ENCODE results near the gene PNPLA3.

Gene PNPLA3

DNA sequence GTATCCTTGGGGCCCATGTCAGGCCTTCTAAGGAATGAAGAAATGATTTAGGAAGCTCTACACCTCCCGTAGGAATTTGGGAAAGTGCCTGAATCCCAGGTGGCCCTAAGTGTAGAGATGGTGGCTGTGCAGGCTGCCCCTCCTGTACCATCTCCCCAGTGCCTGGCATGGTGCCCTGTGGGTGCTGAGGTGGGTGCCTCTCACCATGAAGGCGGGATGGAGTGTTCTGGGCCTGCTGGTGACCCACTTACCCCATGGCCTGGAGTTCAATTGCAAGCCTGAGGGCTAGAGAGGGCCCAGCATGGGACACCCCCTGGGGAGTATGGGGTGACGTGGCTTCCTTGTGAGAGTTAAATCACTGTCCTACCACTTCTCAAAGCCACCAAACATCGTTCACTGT lies 51.4 kb downstream of the PNPLA3 start:
- H3K4me3 ChIP-seq (ENCODE audit: low read length) = no peak overlapping the region
- TF ChIP-seq ZNF274 (IDR thresholded peaks at IDR 0.05; ENCODE audit: low read depth, low read length) = no peak

DNA sequence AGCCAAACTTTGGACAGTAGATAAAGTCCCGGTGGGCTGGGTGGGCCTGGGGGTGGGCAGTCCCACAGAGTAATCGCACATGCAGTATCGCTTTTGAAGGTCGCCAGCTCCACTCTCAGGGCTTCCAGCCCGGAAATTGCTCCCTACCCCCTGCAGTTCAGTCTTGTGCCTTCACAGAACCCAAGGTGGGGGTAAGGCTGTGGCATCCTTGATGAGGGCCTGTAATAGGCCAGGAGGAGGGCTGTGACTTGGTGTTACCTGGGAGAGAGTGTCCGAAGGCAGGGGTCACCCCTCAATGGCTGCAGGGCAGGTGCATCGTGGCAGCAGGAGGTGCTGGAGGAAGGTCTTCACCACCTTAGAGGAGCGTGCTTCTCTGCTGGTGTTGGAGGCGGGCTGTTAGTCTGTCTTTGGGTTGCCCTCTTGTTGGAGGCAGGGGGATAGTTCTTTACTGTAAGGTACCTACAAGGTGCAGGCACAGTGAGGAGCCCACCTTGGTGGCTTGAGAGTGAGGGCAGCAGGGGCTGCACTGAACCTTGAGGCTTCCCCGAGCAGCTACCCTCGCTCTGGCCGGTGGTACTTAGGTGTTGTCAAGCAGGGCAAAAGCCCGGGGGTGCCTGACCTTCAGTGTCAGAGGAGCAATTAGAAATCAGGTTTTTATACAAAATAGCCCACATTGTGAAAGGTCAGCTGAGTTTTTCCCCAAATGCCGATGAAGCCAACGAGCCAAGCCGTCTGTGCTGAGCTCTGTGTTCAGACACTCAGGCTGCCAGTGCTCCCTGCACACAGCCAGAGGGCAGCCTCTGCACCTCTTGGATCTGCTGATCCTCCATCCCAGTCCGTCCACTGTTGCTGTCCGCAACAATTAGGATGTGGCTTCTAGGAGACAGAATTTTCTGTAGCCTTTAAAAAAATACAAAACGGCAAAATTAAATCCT lies 53.5 kb downstream of the PNPLA3 start:
- H3K4me3 ChIP-seq (ENCODE audit: low read length) = no peak overlapping the region
- TF ChIP-seq ZNF274 (IDR thresholded peaks at IDR 0.05; ENCODE audit: low read depth, low read length) = no peak

DNA sequence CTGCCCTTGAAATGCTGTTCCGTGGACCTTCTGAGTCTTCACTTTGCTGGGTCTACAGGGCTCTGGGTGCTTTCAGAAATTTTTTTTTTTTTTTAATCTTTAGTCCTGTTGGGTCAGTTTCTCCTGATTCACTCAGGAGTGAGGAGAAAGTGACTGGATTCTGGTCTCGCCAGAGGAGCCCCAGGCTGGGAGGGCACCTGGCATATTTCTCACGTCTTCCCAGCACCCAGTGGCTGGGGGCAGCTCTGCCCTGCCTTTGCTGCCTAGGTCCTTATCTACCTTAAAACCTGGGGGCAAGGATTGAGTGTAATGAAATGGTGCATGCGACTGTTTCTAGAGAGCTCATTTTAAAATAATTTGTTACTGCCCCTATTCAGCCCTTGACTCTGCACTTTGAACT lies 55.0 kb downstream of the PNPLA3 start:
- TF ChIP-seq ZNF274 (IDR thresholded peaks at IDR 0.05; ENCODE audit: low read depth, low read length) = no peak
- no peak overlapping the region for H3K4me3 ChIP-seq (ENCODE audit: low read length)

DNA sequence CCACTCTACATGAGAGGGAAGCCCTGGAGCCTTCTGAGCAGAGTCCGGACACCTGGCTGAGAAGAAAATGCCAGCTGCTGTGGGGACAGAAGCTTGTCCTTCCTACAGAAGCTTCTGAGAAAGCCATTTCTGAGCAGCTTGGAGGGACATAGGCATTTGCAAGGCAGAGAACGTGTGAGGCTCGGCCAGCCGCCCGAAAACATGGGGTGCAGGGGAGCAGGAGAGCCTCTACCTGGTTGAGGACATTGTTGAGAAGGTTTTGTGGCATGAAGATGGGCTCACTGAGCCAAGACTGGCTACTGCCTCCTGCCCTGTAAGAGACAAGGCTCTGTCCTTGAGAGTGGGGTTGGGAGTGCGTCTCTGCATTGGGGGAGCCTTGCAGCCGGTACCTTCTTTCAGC lies 57.0 kb downstream of the PNPLA3 start:
- no peak overlapping the region for H3K4me3 ChIP-seq (ENCODE audit: low read length)
- no peak for TF ChIP-seq ZNF274 (IDR thresholded peaks at IDR 0.05; ENCODE audit: low read depth, low read length)

DNA sequence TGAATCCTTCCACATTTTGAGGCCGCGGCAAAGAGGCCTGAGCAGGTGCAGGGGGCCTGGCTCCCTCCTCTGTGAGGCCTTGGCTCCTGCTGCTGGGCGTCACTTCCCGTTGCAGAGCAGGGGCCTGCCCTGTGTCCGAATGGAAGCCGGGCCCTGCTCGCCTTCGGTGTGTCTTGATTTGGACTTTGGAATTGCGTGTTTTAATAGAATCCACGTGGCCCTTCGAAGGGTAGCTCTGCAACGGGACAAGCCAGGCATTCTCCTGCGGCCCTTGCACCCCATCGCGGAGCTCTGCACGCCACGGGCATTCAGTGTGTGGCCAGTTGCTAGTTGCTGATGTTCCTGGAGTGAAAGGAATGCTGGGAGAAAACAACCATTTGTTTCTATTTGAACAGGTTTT lies 57.4 kb downstream of the PNPLA3 start:
- TF ChIP-seq ZNF274 (IDR thresholded peaks at IDR 0.05; ENCODE audit: low read depth, low read length) = no peak
- H3K4me3 ChIP-seq (ENCODE audit: low read length) = no peak overlapping the region

DNA sequence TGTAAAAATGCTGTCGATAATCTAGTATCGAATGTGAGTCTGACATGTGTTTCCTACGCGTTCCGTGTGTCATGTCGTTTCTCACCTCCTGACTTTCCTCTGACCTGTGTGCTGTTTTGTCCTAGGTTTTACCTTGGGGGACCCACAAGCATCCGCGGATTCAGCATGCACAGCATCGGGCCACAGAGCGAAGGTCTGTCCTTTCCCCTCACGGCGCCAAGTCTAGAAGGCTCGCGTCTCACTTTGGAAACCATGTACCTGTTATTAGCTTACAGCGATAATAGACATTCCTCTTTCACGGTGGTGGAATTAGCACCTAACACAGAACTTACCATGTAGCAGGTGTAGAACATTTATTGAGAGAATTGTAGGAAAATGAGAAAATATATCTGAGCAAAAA lies 60.2 kb downstream of the PNPLA3 start:
- TF ChIP-seq ZNF274 (IDR thresholded peaks at IDR 0.05; ENCODE audit: low read depth, low read length) = no peak
- H3K4me3 ChIP-seq (ENCODE audit: low read length) = no peak overlapping the region

DNA sequence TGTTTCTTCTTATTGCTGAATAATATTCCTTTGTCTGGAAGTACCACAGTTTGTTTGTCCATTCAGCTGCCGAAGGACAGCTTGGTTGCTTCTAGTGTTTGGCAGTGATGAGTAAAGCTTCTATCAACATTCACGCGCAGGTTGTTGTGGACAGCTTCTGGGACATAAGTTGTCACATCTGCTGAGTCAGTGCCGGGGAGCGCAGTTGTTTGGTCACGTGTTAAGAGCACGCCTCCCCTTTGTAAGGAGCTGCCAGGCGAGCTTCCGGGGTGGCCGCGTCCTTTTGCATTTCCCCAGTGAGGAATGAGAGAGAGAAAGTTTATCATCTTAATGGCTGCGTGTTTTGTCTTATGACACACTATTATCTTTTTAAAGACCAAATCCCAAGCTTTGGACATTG lies 61.9 kb downstream of the PNPLA3 start:
- no peak overlapping the region for H3K4me3 ChIP-seq (ENCODE audit: low read length)
- TF ChIP-seq ZNF274 (IDR thresholded peaks at IDR 0.05; ENCODE audit: low read depth, low read length) = no peak

DNA sequence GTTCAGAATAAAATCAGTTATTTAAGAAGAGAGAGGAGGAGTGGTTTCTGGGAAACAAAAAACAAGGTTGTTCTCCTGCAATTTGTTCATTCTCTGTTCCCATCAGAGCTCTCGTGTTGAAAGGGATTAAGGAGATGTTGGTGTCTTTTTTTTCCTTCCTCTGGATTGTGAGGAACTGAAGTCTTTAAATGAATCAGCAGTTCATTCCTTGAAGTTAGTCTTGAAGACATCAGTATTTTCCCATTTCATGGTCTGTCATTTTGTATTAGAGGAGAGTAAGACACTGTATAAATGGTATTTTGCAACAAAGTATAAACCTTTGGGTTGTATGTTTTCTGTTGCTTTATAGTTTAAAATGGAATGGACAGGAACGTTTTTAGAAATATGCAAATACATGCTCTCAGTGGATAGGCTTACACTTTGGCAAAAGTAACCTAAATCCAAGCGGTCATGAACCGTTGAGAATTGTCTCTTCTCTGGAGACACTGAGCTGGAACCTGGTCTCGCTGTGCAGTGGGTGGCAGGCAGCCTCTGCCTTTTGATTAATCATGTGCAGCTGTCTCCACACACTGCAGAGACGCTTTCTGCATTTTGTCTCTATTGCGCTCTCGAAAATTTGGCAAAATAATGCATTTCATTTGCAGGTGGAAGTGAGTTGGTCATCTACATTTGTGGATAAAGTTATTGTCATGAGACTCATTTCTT lies 64.7 kb downstream of the PNPLA3 start:
- no peak overlapping the region for H3K4me3 ChIP-seq (ENCODE audit: low read length)
- TF ChIP-seq ZNF274 (IDR thresholded peaks at IDR 0.05; ENCODE audit: low read depth, low read length) = no peak

DNA sequence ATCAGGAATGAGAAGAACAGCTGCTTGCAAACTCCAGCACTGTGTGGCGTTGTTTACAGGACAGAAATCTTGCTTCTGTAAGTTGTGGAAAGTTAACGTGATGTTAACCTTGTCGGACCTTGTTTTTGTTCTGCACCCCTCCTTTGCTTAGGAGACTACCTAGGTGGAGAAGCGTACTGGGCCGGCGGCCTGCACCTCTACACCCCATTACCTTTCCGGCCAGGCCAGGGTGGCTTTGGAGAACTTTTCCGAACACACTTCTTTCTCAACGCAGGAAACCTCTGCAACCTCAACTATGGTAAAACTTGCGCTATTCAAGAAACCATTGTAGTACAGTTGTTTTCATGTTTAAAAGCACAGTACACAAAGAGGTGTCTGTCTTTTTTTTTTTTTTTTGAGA lies 65.4 kb downstream of the PNPLA3 start:
- no peak overlapping the region for H3K4me3 ChIP-seq (ENCODE audit: low read length)
- TF ChIP-seq ZNF274 (IDR thresholded peaks at IDR 0.05; ENCODE audit: low read depth, low read length) = no peak

DNA sequence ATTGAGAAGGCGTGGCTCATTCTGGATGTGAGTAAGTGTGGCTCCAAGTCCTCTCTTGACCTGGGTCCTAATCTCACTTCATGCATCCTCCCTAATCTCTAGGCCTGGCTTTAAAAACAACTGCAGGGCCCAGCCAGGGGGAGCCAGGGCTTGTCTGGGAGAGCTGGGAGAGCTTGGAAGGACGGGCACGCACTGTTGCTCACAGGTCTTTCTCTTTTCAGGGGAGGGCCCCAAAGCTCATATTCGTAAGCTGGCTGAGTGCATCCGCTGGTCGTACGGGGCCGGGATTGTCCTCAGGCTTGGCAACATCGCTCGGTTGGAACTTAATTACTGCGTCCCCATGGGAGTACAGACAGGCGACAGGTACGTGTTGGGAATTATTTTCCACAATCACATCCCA lies 66.4 kb downstream of the PNPLA3 start:
- H3K4me3 ChIP-seq (ENCODE audit: low read length) = no peak overlapping the region
- TF ChIP-seq ZNF274 (IDR thresholded peaks at IDR 0.05; ENCODE audit: low read depth, low read length) = no peak

DNA sequence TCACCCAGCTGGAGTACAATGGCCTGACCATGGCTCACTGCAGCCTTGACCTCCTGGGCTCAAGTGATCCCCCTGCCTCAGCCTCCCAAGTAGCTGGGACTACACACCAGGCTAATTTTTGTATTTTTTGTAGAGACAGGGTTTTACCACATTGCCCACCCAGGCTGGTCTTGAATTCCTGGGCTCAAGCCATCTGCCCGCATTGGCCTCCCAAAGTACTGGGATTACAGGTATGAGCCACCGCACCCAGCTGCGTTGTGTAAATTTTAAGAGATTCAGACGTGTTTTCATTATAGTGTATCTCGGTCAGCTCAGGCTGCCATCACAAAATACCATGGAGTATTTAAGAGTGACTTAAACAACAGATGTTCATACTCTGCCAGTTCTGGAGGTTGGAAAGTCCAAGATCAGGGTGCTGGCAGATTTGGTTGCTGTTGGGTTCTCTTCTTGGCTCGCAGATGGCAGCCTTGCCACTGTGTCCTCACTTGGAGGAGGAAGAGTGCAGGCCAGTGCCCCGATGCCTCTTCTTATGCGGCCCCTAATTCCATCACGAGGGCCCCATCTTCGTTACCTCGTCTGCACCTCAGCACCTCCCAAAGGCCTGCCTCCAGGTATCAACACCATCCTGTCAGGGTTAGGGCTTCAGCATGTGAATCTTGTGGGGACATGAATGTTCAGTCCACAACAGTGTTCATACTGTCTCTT lies 67.9 kb downstream of the PNPLA3 start:
- no peak for TF ChIP-seq ZNF274 (IDR thresholded peaks at IDR 0.05; ENCODE audit: low read depth, low read length)
- no peak overlapping the region for H3K4me3 ChIP-seq (ENCODE audit: low read length)

DNA sequence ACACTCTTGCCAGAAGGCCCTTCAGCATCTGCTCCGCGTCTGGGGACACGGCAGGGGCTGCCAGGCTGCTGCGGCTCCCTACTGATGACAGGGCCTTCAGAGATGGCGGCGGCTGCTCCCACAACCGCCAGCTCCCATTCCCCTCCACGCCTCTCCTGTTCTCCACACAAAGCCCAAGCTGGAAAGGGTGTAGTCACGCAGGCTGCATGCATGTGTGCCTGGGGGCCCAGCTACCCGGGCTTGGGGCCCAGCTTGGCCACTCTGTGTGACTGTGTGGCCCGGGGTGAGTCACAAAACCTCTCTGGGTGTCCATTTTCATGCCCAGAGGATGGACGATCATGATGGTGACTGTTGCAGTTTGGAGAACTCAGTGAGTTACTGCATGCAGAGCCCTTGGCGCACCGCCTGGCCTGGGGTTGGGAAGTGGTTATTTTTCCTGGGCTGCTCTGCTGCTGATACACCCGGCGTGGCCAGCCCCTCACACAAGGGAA lies 68.8 kb downstream of the PNPLA3 start:
- TF ChIP-seq ZNF274 (IDR thresholded peaks at IDR 0.05; ENCODE audit: low read depth, low read length) = no peak
- H3K4me3 ChIP-seq (ENCODE audit: low read length) = no peak overlapping the region

DNA sequence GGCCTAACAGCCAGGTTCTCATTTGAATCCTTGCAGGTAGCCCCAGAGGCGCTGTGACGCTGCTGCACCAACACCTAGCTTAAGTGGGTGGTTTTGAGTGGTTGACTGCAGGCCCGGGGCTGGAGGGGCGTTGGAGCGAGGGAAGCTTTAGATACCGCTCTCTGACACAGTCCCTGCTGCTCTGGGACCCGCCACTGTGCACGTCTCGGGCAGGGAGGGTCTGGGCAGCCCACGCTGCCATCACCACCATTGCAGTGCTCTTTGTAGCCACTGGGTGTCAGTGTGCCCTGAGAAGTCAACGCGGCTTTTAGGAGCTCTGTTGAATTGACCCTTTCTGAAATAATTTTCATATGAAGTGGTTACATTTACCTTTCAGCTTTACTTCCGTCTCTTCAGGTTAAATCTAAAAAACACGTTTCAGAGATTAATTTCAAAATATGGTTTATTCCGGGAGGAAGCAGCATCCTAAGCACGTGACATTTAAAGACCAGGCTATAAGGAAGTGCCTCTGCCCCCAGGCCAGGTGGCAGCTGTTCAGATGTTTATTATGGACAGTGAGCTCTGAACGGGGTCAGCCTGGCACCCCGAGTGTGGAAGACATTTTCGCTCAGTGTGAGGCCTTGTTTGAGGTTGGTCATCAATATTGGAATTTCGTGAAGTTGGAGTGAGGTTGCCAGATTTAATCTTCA lies 69.6 kb downstream of the PNPLA3 start:
- H3K4me3 ChIP-seq (ENCODE audit: low read length) = no peak overlapping the region
- TF ChIP-seq ZNF274 (IDR thresholded peaks at IDR 0.05; ENCODE audit: low read depth, low read length) = no peak

DNA sequence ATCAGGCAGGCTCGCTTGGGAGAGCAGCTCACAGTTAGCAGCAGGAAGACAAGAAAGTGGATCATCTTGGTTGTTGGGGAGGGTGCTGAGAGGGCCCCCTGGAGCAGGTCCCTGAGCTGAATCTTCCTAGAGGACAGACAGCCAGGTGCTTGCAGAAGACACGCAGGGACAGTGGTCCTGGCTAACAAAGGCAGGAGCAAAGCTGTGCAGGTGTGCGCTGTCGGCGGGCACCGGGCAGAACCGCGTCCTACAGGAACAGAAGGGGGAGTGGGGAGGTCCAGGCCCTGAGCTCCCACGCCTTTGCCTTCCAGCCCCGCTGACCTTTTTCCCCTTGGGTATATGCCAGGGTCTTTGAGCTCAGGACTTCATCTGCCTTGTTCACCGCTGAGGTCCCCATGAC lies 70.4 kb downstream of the PNPLA3 start:
- H3K4me3 ChIP-seq (ENCODE audit: low read length) = no peak overlapping the region
- TF ChIP-seq ZNF274 (IDR thresholded peaks at IDR 0.05; ENCODE audit: low read depth, low read length) = no peak
